NCI-H1436 treated with DMSO at 0.1 percent for 48 hours (cell line): ENCODE measurements around the gene TRPM2.
"Not testable (repeated sequence)": the region's sequence is repeated elsewhere in the genome, so short reads cannot be mapped to it uniquely, and the experiment has no call there.

ENCODE experiments used
- DNase-seq: peaks from one replicate; lab custom pipeline; 2025; lab: John Stamatoyannopoulos, UW

The TRPM2 gene

GRCh38 chr21:44335266-44336059 is 18.0 kb upstream of the TRPM2 start:
- DNase-seq = no peak

- DNase-seq = no peak
Observed at GRCh38 chr21:44337449-44337848, 16.0 kb upstream of the TRPM2 start.

GRCh38 chr21:44337941-44338895 is 15.2 kb upstream of the TRPM2 start:
- DNase-seq = peak; percentile 3

GRCh38 chr21:44338971-44339910 is 14.2 kb upstream of the TRPM2 start, which contains the start of gene CFAP410:
CFAP410 (minus strand) TSS chr21:44339390; CDS start chr21:44339194, 196 bp downstream.
- DNase-seq = peak; percentile 36

- not testable (repeated sequence) for DNase-seq
Observed at GRCh38 chr21:44341726-44342458, 11.5 kb upstream of the TRPM2 start.

GRCh38 chr21:44342981-44343380 is 10.4 kb upstream of the TRPM2 start:
- DNase-seq = not testable (repeated sequence)

- no peak for DNase-seq
Observed at GRCh38 chr21:44344541-44345183, 8.8 kb upstream of the TRPM2 start.

- no peak for DNase-seq
Observed at GRCh38 chr21:44345495-44345894, 7.9 kb upstream of the TRPM2 start.

GRCh38 chr21:44347911-44348451 is 5.4 kb upstream of the TRPM2 start:
- no peak for DNase-seq

GRCh38 chr21:44348861-44349260 is 4.6 kb upstream of the TRPM2 start:
- no peak for DNase-seq

GRCh38 chr21:44349416-44349846 is 4.0 kb upstream of the TRPM2 start:
- DNase-seq = no peak

- DNase-seq = no peak
Observed at GRCh38 chr21:44349847-44350772, 3.3 kb upstream of the TRPM2 start.

GRCh38 chr21:44350773-44351481 is 2.5 kb upstream of the TRPM2 start:
- DNase-seq = no peak

- no peak for DNase-seq
Observed at GRCh38 chr21:44351535-44352252, 1.7 kb upstream of the TRPM2 start.

GRCh38 chr21:44352253-44352860 is 1.1 kb upstream of the TRPM2 start:
- no peak for DNase-seq

- no peak for DNase-seq
Observed at GRCh38 chr21:44354001-44354405, 582 bp downstream of the TRPM2 start.
